GM23338 (cell line): Measurements from ENCODE around the gene C11orf24.

Experiments used
- EZH2 ChIP-seq: fragments of 200-600 bp; sonication (generic); IDR thresholded peaks from one replicate; pipeline ENCODE4 v1.8.0; 2017; ENCODE audit warnings: antibody characterized with exemption, mild to moderate bottlenecking, low read depth; ENCODE audit not compliant: unreplicated experiment
- JUNB ChIP-seq: IDR thresholded peaks from one replicate; pipeline ENCODE4 v1.6.1; 2016; ENCODE audit warnings: antibody characterized with exemption; ENCODE audit not compliant: unreplicated experiment
- POLR2AphosphoS5 ChIP-seq: IDR thresholded peaks from 2 replicates; pipeline ENCODE4 v1.6.1; 2016; ENCODE audit warnings: antibody characterized with exemption, low read depth
- STAT1 ChIP-seq: IDR thresholded peaks from one replicate; pipeline ENCODE4 v1.6.1; 2016; ENCODE audit warnings: antibody characterized with exemption; ENCODE audit not compliant: unreplicated experiment
- ZNF331 ChIP-seq: fragments of 250-450 bp; sonication (Bioruptor Pico); IDR thresholded peaks from 2 replicates; pipeline ENCODE4 v1.5.0; 2020; ENCODE audit warnings: low read depth, mild to moderate bottlenecking, moderate library complexity
- TF ChIP-seq, protein P1 (sequence below), 2 experiments: fragments of 200-600 bp in 1 of 2; sonication (generic) in 1 of 2; conservative IDR thresholded peaks; 2 replicates each; pipeline versions ENCODE4 v1.5.1 to v1.6.1; 2016 to 2017; ENCODE audit warnings: antibody characterized with exemption in 2 of 2, low read depth in 2 of 2, mild to moderate bottlenecking in 2 of 2, moderate library complexity in 1 of 2
- TF ChIP-seq, protein P2 (sequence below): IDR thresholded peaks from one replicate; pipeline ENCODE4 v1.6.1; 2018; ENCODE audit warnings: antibody characterized with exemption; ENCODE audit not compliant: unreplicated experiment
- TF ChIP-seq, protein P3 (sequence below): IDR thresholded peaks from 2 replicates; pipeline ENCODE4 v1.6.1; 2016; ENCODE audit warnings: antibody characterized with exemption

DNA sequence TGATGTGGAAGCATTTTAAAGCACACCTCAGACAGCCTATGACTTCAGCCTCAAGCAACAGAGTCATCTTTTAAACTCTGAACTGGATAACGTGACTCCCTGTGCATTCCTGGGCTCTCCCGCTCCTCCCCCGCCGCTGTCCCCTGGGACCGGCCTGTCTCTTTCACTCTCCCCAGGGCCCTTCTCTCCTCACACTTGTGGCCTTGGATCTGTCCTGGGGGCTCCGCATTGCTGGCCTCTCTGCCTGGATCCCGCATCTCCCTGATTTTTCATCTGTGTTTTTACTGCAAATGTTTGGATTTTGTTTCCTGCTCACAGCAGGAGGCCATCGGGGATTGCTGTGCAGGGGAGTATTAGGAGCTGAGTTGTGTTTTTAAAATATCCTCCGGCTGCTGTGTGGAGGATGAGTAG lies 15.4 kb downstream of the C11orf24 start:
- TF ChIP-seq, protein P1, sequence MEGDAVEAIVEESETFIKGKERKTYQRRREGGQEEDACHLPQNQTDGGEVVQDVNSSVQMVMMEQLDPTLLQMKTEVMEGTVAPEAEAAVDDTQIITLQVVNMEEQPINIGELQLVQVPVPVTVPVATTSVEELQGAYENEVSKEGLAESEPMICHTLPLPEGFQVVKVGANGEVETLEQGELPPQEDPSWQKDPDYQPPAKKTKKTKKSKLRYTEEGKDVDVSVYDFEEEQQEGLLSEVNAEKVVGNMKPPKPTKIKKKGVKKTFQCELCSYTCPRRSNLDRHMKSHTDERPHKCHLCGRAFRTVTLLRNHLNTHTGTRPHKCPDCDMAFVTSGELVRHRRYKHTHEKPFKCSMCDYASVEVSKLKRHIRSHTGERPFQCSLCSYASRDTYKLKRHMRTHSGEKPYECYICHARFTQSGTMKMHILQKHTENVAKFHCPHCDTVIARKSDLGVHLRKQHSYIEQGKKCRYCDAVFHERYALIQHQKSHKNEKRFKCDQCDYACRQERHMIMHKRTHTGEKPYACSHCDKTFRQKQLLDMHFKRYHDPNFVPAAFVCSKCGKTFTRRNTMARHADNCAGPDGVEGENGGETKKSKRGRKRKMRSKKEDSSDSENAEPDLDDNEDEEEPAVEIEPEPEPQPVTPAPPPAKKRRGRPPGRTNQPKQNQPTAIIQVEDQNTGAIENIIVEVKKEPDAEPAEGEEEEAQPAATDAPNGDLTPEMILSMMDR (conservative IDR thresholded peaks at IDR 0.05; ENCODE audit: low read depth in 2 of 2) = no peak
- no peak for TF ChIP-seq EZH2
- no peak for TF ChIP-seq STAT1
- no peak for TF ChIP-seq POLR2AphosphoS5
- TF ChIP-seq, protein P2, sequence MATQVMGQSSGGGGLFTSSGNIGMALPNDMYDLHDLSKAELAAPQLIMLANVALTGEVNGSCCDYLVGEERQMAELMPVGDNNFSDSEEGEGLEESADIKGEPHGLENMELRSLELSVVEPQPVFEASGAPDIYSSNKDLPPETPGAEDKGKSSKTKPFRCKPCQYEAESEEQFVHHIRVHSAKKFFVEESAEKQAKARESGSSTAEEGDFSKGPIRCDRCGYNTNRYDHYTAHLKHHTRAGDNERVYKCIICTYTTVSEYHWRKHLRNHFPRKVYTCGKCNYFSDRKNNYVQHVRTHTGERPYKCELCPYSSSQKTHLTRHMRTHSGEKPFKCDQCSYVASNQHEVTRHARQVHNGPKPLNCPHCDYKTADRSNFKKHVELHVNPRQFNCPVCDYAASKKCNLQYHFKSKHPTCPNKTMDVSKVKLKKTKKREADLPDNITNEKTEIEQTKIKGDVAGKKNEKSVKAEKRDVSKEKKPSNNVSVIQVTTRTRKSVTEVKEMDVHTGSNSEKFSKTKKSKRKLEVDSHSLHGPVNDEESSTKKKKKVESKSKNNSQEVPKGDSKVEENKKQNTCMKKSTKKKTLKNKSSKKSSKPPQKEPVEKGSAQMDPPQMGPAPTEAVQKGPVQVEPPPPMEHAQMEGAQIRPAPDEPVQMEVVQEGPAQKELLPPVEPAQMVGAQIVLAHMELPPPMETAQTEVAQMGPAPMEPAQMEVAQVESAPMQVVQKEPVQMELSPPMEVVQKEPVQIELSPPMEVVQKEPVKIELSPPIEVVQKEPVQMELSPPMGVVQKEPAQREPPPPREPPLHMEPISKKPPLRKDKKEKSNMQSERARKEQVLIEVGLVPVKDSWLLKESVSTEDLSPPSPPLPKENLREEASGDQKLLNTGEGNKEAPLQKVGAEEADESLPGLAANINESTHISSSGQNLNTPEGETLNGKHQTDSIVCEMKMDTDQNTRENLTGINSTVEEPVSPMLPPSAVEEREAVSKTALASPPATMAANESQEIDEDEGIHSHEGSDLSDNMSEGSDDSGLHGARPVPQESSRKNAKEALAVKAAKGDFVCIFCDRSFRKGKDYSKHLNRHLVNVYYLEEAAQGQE = no peak
- no peak for TF ChIP-seq ZNF331 (CRISPR knock-in tag)
- no peak for TF ChIP-seq JUNB
- TF ChIP-seq, protein P3, sequence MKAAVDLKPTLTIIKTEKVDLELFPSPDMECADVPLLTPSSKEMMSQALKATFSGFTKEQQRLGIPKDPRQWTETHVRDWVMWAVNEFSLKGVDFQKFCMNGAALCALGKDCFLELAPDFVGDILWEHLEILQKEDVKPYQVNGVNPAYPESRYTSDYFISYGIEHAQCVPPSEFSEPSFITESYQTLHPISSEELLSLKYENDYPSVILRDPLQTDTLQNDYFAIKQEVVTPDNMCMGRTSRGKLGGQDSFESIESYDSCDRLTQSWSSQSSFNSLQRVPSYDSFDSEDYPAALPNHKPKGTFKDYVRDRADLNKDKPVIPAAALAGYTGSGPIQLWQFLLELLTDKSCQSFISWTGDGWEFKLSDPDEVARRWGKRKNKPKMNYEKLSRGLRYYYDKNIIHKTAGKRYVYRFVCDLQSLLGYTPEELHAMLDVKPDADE = no peak
